Lower leg skin (tissue), 4 donors: Measurements from ENCODE around the gene EYS. TPM values are rescaled to one million over a fixed set of nuclear protein-coding genes. Genes with fewer than 3 reads are reported as not detected.

Experiments
- DNase-seq, 2 donors: peaks; one replicate each; pipeline ENCODE4 v3.0.0-alpha.2; 2019; ENCODE audit warnings: low spot score in 2 of 2
- H3K4me3 ChIP-seq: fragments of 200-600 bp; sonication (generic); 2 replicates; pipeline ENCODE4 v1.5.1; 2017; ENCODE audit warnings: mild to moderate bottlenecking, low read depth; ENCODE audit not compliant: poor library complexity, severe bottlenecking
- POLR2A ChIP-seq, 2 donors: fragments of 450-650 bp; IDR thresholded peaks; one replicate each; pipeline ENCODE4 v1.6.1; 2016 to 2017; ENCODE audit warnings: antibody characterized with exemption in 2 of 2, mild to moderate bottlenecking in 1 of 2, moderate library complexity in 1 of 2
- WGBS, 2 donors: methylation state at CpG; one replicate each; pipeline ENCODE4 v1.1.5; 2018; 5-methylcytosine and 5-hydroxymethylcytosine counted together
- intact Hi-C: fragments of 100-400 bp; cut with DNase I; formaldehyde crosslinking; loops from one replicate; pipeline ENCODE4 v1.15.0; 2023; ENCODE audit warnings: low total_unique reads
- total RNA-seq, 4 donors: library from RNA; depleted of rRNA; stranded (reverse); fragments of >200 nt; gene quantifications; one replicate each; pipeline ENCODE4 v1.1.0, GENCODE V29; 2016
- TF ChIP-seq, protein P1 (sequence below), 3 donors: fragments of 450-650 bp; IDR thresholded peaks; one replicate each; pipeline ENCODE4 v1.5.1; 2016; ENCODE audit warnings: antibody characterized with exemption in 3 of 3, mild to moderate bottlenecking in 3 of 3, moderate library complexity in 2 of 3

The EYS gene
- total RNA-seq, 4 donors from 2014 or later = 0.04 TPM; not detected in 3

GRCh38 chr6:65116326-65116725, 590.7 kb downstream of the EYS start:
- intact Hi-C loops = no loop called here
- DNase-seq = no peak
- H3K4me3 ChIP-seq = no peak overlapping the region
- WGBS, 2 donors = 57 to 73% methylated on average over 1 of the region's 1 CpG
- TF ChIP-seq, protein P1, sequence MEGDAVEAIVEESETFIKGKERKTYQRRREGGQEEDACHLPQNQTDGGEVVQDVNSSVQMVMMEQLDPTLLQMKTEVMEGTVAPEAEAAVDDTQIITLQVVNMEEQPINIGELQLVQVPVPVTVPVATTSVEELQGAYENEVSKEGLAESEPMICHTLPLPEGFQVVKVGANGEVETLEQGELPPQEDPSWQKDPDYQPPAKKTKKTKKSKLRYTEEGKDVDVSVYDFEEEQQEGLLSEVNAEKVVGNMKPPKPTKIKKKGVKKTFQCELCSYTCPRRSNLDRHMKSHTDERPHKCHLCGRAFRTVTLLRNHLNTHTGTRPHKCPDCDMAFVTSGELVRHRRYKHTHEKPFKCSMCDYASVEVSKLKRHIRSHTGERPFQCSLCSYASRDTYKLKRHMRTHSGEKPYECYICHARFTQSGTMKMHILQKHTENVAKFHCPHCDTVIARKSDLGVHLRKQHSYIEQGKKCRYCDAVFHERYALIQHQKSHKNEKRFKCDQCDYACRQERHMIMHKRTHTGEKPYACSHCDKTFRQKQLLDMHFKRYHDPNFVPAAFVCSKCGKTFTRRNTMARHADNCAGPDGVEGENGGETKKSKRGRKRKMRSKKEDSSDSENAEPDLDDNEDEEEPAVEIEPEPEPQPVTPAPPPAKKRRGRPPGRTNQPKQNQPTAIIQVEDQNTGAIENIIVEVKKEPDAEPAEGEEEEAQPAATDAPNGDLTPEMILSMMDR (IDR thresholded peaks at IDR 0.05) = no peak
- TF ChIP-seq POLR2A (IDR thresholded peaks at IDR 0.05) = no peak

- 49 to 73% methylated on average over 3 of the region's 3 CpGs for WGBS, 2 donors
- DNase-seq = no peak
- intact Hi-C loops = no loop called here
- H3K4me3 ChIP-seq = no peak overlapping the region
- no peak for TF ChIP-seq POLR2A (IDR thresholded peaks at IDR 0.05)
- TF ChIP-seq, protein P1 (IDR thresholded peaks at IDR 0.05) = no peak
These were observed 593.4 kb downstream of the EYS start for GRCh38 chr6:65113581-65113980.

- TF ChIP-seq, protein P1 (IDR thresholded peaks at IDR 0.05) = no peak
- no peak for TF ChIP-seq POLR2A (IDR thresholded peaks at IDR 0.05)
- H3K4me3 ChIP-seq = no peak overlapping the region
- no peak for DNase-seq
- intact Hi-C loops = no loop called here
These were observed 594.6 kb downstream of the EYS start for GRCh38 chr6:65112435-65112834.

GRCh38 chr6:65110031-65110430, 597.0 kb downstream of the EYS start:
- H3K4me3 ChIP-seq = no peak overlapping the region
- TF ChIP-seq, protein P1 (IDR thresholded peaks at IDR 0.05) = no peak
- TF ChIP-seq POLR2A (IDR thresholded peaks at IDR 0.05) = no peak
- intact Hi-C loops = no loop called here
- WGBS, 2 donors = 41 to 43% methylated on average over 3 of the region's 3 CpGs
- DNase-seq = no peak

GRCh38 chr6:65098349-65098748, 608.7 kb downstream of the EYS start:
- no peak for DNase-seq
- no peak for TF ChIP-seq POLR2A (IDR thresholded peaks at IDR 0.05)
- TF ChIP-seq, protein P1 (IDR thresholded peaks at IDR 0.05) = no peak
- 31 to 39% methylated on average over 1 of the region's 1 CpG for WGBS, 2 donors
- intact Hi-C loops = no loop called here
- no peak overlapping the region for H3K4me3 ChIP-seq

GRCh38 chr6:65091561-65091960, 615.5 kb downstream of the EYS start:
- no peak for DNase-seq
- intact Hi-C loops = no loop called here
- no peak overlapping the region for H3K4me3 ChIP-seq
- TF ChIP-seq POLR2A (IDR thresholded peaks at IDR 0.05) = no peak
- TF ChIP-seq, protein P1 (IDR thresholded peaks at IDR 0.05) = no peak
- 85 to 89% methylated on average over 8 of the region's 8 CpGs for WGBS, 2 donors
